DMS53 (cell line): ENCODE data around the gene TMEM129.
A peak's percentile ranks its signal among the peaks of the same experiment; 100 is the strongest.

ENCODE experiments used
- DNase-seq: peaks from one replicate; lab custom pipeline; 2025; lab: John Stamatoyannopoulos, UW

The TMEM129 gene

DNA sequence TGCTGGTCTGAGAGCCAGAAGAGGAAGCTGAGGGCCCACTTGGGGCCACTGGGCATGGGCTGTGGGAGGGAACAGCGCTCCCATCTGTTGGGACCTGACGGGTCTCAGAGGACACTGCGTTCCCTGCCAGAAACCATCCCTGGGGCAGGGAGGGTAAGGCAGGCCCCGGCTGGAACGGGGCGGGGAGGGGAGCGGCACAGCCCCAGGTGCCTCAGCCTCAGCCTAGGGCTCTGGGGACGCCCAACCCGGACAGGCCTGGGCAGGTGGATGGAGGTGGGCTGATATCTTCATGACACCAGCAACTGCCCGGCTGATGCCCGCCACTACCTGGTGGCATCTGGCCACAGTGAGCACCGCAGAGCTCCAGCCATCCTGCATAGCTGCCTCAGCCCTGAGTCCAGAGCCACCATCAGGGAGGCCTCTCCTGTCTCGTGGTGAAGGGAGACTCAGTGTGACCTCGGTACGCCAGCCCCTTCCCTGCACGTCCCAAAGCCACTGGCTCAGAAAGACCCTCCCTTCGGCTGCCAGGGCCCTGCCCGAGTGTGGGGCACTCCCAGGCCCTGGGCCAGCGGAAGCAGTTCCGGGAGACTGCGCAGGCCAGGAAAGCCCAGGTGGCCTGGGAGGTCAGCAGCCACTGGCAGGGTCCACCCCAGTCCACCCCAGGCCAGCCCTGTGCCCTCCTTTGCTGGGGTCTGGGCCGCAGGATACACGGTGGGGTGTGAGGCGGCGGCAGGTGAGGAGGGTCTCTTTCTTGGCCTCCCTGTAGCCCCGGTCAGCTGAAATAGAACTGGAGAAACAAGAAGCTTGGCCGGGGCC lies 37.4 kb upstream of the TMEM129 start:
- no peak for DNase-seq

DNA sequence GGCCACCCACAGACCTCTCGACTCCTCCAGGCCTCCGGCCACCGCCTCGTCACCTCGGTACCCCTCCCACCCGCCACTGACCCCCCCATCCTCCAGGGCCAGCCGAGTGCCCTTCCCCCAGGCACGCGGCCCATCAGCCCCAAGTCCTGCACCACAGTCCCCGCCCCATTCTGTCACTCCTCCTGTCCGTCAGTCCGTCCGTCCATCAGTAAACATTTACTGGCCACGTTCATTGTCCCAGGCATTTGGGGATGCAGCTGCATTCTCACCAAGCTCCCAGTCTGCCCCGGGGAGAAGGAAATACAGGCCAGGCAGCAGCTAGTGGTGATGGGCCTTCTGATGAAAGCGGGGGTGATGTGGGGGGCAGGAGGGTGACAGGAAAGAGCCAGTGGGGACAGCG lies 36.7 kb upstream of the TMEM129 start:
- DNase-seq, result peak; percentile 57

DNA sequence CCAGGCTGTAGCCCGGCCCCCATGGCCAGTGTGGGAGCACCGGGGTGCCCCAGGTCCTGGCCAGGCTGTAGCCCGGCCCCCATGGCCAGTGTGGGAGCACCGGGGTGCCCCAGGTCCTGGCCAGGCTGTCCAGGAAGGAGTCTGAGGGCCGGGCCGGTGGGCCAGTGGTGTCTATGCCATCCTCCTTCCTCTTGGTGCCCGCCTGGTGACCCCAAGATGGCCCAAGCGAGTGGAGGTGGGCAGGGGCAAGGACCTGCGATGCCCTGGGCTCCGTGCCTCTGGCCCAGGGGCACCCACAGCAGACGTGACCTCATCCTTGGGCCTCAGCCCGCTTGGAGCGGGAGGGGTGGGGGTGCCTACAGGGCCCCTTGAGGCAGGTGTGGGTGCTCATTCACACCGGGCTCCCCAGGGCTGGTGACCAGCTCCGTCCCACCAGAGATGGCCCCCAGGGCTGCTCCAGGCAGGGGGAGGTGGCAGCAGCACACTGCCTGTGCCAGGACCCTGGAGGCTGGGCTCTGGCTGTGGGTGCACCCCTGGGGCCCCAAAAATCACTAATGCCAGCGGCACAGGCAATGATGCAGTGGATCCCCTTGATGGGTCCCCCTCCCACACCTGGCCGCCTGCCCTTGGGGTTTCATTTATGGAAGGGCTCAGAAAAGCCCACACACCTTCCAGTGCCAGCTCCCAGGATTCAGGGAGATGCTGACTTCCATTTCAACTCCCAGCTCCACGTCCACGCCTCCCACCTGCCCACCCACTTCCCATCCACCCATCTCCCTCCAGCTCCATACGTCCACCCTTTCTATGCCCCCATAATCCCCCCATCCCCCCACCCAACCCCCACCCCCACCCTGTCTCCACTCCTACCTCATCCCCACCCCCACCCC lies 36.0 kb upstream of the TMEM129 start:
- no peak for DNase-seq

DNA sequence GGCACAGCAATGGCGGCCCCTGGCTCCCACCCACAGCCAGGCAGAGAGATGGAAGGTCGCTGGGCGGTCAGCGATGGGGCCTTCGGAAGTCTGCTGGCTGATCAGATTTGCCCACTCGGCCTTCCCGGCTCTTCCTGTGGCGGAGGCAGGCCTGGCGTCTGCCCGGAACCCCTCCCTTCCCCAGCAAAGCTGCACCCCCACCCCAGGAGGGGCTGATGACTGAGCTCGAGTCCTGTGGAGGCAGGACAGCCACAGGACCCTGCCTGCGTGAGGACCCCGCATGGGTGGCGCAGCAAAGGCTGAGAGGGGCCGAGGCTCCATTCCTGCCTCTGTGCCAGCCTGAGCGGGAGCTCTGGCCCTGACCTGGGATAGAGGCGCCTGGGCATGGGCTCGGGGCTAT lies 35.0 kb upstream of the TMEM129 start:
- DNase-seq, result no peak

DNA sequence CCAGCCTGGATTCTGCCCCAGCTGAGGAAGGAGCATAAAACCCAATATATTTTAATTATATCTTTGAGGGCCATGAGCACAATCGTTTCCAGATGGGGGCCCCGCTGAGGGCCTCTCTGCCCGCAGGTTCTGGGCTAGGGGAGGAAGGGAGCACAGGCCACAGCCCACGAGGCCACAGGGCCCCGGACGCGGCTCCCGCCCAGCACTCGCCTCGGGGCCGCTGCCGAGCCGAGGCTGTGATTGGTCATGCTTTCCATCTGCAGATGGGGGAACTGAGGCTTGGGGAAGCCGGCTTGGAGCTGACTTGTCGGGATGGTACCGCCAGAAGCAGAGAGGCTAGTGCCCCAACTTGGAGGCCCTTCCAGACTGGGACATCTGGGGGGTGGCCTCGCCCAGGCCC lies 34.2 kb upstream of the TMEM129 start:
- no peak for DNase-seq

DNA sequence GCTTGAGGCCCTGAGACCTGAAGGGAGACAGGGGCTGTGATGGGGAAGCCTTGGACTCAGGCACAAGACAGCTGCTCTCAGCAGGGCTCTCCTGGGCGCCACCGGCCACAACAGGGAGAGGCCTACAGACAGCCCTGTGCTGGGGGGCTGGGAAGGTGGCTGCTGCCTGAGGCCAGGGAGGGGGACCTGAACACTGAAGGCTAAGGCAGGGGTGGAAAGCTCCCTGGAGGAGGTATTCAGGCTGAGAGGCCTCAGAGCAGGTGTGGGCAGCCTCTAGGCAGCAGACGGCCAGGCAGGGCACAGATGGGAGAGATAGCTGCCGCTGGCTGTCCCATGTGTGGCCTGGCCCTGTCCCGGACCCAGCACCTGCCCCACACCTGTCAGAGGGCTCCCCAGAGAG lies 33.2 kb upstream of the TMEM129 start:
- DNase-seq, result peak; percentile 58

DNA sequence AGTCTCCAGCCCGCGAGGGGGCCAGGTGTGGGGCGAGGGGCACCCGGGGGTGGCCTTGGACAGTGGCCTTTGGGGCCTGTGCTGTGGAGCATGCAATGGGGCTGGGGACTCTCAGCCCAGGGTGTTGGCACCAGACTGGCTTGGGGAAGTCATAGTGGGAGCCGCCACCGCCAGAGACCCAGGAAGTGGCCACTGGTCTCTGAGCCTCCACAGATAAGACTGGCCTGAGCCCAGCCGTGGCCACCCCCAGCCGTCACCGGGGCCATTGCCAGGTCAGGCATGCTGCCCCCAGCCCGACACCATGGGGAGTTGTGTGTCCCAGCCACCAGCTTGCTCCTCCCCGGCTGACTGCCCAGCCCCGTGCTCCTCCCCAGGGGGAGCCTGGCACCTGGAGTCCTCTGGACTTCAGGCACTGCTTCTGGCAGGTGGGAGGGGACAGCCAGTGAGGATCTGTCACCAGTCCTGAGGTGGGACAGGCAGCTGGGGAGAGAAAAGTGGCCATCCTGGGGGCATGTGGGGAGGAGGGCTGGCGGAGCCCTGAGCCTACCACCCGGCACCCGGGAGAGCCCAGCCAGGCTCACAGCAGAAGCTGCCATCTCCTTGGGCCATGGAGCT lies 32.7 kb upstream of the TMEM129 start:
- no peak for DNase-seq

DNA sequence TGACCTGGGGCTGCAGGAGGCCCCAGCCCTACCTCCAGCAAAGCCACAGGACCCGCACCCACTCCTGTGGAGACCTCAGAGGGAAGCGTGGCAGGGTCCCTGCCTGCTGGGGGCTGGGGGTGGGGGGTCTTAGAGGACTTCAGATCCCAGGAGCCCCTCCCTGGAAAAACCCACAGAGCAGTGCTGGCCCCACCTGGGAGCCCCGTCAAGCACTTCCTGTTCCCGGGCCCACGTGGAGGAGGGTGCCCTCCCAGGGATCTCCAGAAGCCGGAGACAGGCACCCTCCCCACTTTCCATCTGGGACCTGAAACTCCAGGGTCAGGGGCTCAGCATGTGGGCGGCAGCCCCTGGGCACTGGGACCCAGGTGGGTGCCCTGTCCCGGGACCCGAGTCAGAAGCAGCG lies 32.2 kb upstream of the TMEM129 start:
- DNase-seq, result no peak

DNA sequence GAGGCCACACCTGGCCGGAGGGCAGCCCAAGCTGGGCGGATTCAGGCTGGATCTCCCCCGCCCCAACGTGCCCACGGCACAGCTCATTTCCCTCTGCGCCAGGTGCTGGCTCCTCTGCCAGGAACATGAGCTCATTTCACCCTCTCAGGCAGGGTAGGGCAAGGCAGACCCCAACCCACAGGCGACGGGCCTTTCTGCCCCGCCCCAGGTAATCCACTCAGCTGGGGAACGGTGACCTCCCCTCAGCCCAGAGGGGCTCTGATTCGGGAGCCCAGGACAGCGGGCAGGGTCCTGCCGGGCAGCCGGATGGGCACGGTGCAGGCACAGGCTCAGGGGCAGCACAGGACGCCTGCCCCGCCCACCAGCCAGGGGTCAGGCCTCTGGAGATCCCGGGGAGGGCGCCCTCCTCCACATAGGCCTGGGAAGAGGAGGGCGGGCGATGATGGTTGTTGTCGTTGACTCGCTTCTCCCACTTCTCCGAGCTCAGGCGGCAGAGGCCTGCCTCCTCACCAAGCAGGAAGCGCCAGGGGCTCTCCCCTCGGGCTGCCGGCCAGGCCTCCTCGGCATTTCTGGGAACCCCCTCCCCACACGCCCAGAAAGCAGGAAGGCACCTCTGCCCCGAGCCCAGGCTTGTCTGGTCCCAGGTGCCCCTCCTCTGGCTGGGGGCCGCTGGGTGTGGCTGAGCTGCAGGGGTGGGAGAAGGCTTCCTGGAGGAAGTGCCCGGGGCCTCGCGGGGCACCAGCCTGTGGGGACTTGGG lies 31.3 kb upstream of the TMEM129 start:
- DNase-seq, result peak; percentile 73

DNA sequence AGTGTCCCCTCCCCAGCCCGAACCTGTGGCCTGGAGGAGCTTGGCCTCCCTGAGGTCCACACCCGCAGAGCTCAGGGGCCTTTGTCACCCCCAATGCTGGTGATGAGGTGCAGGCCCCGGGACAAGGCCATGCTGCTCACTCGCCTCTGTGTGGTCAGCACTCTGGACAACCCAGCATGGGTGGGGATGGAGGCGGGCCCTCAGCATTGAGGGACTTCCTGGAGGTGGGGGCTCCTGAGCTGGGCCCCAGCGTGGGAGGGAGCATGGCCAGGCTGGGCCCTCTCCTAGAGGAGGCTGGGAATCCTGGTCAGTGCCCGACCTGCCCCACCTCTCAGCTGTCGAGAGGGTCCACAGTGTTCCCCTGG lies 30.8 kb upstream of the TMEM129 start:
- DNase-seq, result peak; percentile 61

DNA sequence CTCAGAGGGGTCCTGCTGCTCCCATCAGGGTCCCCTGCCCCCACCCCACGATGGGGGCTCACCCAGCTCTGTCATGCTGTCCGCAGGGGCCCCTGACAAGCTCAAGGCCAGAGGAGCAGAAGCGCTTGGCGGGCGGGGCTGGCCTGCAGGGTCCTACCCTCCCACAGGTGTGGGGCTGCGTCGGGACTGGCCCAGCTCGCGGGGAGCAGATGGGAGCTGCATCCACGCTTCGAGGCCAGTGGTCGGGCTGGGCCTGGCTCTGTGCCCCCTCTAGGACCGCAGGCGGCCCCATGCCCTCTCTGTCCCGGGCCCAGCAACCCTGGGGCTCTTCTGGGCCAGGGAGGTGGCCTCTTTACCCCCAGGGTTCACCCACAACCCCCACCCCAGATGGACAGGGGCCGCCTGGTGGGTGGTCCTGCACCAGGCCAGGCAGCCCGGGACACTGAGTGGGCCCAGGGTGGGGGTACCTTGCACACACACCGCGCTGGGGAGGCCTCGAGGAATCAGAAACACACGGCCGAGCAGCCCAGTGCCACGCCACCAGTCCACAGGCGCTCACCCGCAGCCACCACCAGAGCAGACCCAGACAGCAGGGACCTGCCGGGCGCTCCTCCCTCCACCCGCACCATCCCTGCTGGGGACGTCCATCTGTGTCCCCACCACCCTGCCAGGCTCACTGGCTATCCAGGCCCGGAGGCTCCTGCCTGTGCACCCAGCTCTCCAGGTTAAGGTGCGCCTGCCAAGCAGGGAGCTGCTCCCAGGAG lies 30.2 kb upstream of the TMEM129 start:
- no peak for DNase-seq

DNA sequence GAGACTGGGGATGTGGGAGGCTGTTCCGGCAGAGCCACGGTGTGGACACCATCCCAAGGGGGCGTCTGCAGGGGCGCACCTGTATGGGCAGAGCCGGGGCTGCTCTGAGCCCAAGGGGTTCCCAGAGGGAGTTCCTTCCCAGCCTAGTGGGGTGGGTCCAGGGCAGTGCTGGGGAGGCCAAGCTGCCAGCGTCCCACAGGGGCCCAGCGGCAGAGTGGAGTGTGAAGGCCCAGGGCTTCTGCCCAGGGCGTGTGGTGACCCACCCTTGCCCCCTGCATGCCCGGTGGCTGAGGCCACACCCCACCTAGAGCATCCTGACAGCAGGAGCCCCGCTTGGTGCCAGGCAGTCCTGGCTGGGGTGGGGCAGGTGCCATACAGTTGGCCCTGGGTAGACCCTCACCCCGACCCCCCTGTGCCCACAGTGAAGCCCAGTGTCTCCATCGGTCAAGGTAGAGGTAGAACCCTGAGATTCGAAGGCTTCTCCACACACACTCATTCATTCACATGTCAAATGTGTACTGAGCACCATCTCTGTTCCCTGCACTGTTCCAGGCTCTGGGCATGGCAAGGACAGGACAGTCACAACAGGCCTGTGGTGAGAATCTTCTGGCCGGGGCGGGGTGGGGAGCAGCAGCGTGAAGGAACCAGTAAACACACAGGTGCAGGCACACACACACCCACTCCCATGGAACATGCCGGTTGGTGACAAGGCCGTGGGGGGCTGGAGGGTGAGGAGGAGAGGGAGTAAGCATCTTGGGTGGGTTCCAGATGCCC lies 29.4 kb upstream of the TMEM129 start:
- DNase-seq, result no peak

DNA sequence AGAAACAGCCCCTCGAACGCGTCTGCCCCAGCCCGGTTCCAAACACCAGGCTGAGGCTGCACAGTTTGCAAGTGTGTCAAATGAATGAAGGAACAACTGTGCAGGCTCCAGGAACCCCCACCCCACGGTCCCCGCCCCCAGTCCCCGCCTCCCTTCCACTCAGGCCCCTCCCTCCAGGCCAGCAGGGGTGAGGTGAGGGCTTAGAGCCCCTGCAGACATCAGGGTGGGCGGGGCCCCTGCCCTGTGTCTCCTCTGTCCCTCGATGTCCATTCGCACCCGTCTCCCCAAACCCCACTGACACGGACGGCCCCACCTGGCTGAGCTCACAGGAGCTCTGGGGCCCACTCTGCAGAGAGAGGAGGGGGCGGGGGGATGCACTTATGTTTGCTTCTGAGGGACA lies 28.7 kb upstream of the TMEM129 start:
- no peak for DNase-seq

DNA sequence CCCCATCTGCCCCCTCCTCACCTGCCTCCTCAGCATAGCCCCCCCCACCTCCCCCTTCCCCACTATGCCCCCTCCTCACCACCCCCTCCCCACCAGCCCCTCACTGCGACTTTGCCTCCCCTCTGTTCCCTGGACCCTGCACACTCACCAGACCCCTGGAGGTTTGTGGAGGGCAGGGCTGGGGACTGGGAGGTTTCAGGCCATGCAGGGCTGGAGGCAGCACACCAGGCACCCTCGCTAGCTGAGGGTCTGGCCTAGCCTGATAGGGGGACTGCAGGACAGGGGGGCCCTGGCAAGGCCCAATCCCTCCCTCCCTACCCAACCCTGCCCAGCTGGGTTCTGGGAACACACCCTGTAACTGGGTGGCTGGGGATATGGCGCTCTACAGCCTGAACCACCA lies 28.2 kb upstream of the TMEM129 start:
- no peak for DNase-seq

DNA sequence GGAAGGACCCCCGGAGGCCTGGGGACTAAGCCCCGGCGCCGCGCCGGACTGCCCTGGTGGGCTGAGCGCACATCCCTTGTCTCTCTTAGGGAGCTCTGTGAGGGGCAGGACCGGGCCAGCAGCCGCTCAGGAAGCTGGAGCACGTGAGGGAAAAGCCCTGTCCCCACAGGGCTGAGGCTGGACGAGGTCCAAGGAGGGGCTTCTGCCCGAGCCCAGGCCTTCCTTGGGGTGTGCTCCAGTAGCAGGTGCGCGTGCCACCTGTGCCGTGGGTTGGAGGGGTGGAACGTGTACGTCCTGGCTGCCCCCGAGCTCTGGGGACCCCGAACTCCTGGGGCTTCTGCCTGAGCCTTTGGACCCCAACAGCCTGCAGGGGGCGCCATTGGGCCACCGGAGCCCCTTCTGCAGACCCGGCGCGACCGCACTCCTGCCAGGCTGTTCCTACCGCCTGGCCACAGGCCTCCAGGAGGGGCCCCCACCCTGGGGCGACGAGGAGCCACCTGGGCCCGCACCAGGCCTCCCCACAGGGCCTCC lies 27.4 kb upstream of the TMEM129 start:
- peak; percentile 97 for DNase-seq

DNA sequence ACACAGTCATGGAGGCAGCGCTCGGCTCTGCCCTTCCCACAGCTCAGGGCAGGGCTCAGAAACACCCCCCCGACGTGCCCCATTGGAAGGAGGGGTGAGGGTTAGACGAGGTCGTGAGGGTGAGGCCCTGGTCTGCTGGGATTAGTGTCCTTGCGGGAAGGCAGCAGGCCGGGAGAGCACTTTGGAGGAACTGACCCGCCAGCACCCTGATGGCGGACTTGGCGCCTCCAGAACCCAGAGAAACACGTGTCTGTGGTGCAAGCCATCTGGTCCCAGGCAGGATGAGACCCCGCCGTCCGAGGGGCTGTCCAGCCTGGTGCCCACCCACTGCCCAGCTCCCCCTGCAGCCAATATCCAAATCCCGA lies 26.5 kb upstream of the TMEM129 start:
- peak; percentile 54 for DNase-seq

DNA sequence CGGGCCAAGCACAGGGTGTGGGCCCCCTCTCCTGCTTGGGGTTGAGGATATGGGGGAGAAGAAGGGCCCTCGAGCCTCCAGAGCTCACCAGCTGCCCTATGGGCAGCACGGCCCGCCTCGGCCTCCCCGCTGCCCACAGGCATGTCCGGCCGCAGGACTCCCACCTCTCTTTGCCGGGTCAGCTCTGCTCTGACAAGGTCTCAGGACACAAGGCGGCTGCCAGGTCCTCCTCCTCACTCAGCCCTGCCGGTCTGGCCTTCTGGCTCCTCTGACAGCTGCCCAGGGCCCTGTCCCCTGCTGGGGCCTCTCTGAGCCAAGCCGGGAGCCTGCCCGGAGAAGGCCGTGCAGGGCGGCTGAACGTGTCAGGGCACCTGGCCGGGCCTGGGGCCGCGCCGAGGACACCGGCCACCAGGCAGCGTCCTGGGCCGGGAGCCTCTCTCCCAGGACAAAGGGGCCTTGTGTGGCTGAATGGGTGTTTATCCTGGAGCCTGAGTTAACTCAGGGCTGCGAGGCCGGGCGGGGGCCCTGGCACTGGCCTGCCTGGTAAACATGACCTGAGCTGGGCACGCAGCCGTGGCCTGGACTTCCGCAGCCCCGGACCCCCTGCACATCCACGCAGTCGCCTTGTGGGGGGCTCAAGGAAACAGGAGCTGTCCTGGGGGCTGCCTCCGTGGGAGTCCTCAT lies 25.9 kb upstream of the TMEM129 start:
- peak; percentile 82 for DNase-seq

DNA sequence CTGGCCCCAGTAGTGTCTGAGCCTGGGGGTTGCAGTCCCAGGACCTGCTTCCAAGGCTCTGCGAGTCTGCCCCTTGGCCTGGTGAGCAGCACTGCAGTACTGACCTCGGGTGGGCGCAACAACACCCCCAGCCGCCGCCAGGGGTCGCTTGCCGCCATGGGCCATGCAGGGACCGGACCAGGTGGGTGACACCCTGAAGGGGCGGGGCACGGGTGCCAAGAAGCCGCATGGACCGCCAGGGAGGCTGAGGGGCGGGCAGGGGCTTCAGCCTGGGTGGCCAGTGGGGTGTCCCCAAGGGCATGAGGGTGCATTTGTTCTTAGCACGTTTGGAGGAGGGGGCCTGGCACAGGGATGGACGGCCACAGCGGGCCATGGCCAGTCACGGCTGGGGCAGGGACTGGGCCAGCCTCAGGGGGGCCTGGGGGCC lies 25.2 kb upstream of the TMEM129 start:
- peak; percentile 93 for DNase-seq

DNA sequence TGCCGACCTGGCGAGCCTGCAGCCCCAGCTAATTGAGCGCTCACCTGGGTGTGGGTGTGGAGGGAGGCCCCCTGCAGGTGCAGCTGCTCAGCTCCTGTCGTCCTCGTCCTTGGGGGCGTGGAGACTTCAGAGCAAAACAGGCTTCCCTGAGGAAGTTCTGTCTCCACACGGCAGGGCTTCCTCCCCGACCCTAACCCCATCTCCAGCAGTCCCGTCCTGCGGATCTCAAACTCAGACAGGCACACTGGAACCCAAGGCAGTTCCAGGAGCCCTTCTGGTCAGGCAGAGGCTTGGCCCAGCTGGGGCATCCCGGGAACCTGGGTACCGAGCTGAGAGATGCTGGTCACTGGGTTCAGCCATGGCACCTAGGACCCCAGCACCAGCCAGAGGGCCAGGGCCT lies 24.6 kb upstream of the TMEM129 start:
- DNase-seq, result peak; percentile 48

DNA sequence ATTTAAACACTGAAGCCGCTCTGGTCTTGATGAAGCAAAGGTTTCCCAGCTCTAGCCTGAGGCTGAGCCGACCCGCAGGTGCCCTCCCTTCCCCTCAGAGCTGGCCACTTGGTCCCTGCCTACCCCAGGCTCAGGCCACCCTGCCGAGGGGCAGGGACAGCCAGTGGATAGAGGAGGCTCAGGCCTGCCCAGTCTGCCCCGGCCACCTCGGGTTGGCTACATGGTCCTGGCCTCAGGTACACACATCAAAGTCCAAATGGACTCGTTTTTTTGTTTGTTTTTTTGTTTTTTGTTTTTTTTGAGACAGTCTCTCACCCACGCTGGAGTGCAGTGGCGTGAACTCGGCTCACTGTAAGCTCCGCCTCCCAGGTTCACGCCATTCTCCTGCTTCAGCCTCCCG lies 24.0 kb upstream of the TMEM129 start:
- peak; percentile 42 for DNase-seq
